CD1c-positive myeloid dendritic cell (primary cell): Measurements from ENCODE around the gene TM9SF3.
"Not testable (repeated sequence)": the region's sequence is repeated elsewhere in the genome, so short reads cannot be mapped to it uniquely, and the experiment has no call there.

Experiments
- DNase-seq: peaks from one replicate; pipeline ENCODE4 v3.0.0-alpha.2; 2016; ENCODE audit errors: extremely low spot score

The TM9SF3 gene

GRCh38 chr10:96570511-96570910, 16.3 kb downstream of the TM9SF3 start:
- DNase-seq: no peak

- DNase-seq: no peak
Observed at GRCh38 chr10:96568402-96568801, 18.4 kb downstream of the TM9SF3 start.

- no peak for DNase-seq
Observed at GRCh38 chr10:96565774-96566173, 21.0 kb downstream of the TM9SF3 start.

GRCh38 chr10:96560966-96561887, 25.6 kb downstream of the TM9SF3 start:
- no peak for DNase-seq

- no peak for DNase-seq
Observed at GRCh38 chr10:96560489-96560888, 26.3 kb downstream of the TM9SF3 start.

GRCh38 chr10:96556003-96556402, 30.8 kb downstream of the TM9SF3 start:
- no peak for DNase-seq

GRCh38 chr10:96555330-96555729, 31.5 kb downstream of the TM9SF3 start:
- no peak for DNase-seq

GRCh38 chr10:96548589-96548988, 38.2 kb downstream of the TM9SF3 start:
- no peak for DNase-seq

- not testable (repeated sequence) for DNase-seq
Observed at GRCh38 chr10:96545558-96545957, 41.3 kb downstream of the TM9SF3 start.

- DNase-seq: no peak
Observed at GRCh38 chr10:96541921-96542320, 44.9 kb downstream of the TM9SF3 start.

- DNase-seq: no peak
Observed at GRCh38 chr10:96540240-96540639, 46.6 kb downstream of the TM9SF3 start.

- no peak for DNase-seq
Observed at GRCh38 chr10:96538683-96539082, 48.1 kb downstream of the TM9SF3 start.

- DNase-seq: no peak
Observed at GRCh38 chr10:96536129-96536528, 50.7 kb downstream of the TM9SF3 start.

- no peak for DNase-seq
Observed at GRCh38 chr10:96532523-96532922, 54.3 kb downstream of the TM9SF3 start.

GRCh38 chr10:96529634-96530279, 57.1 kb downstream of the TM9SF3 start:
- DNase-seq: no peak

- no peak for DNase-seq
Observed at GRCh38 chr10:96524741-96525140, 62.1 kb downstream of the TM9SF3 start.

GRCh38 chr10:96517284-96517683, 69.5 kb downstream of the TM9SF3 start:
- DNase-seq: no peak

- no peak for DNase-seq
Observed at GRCh38 chr10:96516337-96516736, 70.5 kb downstream of the TM9SF3 start.

- peak; percentile 68 for DNase-seq
Observed at GRCh38 chr10:96513698-96514561, 72.9 kb downstream of the TM9SF3 start, which contains the start of gene TLL2. TLL2 (minus strand) TSS chr10:96513926; CDS start chr10:96513685, 241 bp downstream.

GRCh38 chr10:96513305-96513697, 73.5 kb downstream of the TM9SF3 start:
- no peak for DNase-seq

- DNase-seq: peak; percentile 12
Observed at GRCh38 chr10:96512524-96513304, 74.1 kb downstream of the TM9SF3 start.
